Esophagus mucosa (tissue), 1 donor: Measurements from ENCODE around the gene TMEM72. TPM values are rescaled to one million over a fixed set of nuclear protein-coding genes. Genes with fewer than 3 reads are reported as not detected.

Source experiments
- ATAC-seq: fragments of 200-7000 bp; cut with Tn5 transposase; one replicate; pipeline ENCODE4 v1.9.1; 2020
- total RNA-seq: library from RNA; stranded (reverse); gene quantifications from one replicate; pipeline ENCODE4 v1.2.4, GENCODE V29; 2023
- donor health status: DM: yes; HTN: yes; CAD: no.

The TMEM72 gene
- total RNA-seq, 1 donor from 2014 or later: not detected

DNA sequence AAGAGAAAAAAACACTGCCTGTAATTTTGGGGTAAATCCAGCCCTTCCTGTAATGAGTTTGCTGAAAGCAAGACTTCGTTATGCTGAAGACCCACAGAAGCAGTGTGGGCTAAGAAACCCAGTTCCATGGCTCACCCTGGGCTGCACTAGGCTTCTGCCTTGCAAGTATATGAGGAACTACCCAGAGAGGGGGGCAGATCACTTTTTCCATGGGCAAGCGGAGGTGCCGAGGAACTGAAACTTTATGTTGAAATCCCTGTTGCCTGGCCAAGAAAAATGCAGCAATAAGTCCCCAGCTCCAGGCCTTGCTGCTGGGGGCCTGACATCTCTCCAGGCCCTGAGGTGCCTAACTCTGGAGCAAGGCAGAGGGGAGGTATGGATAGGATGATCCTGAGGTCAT is 57.0 kb downstream of the TMEM72 start:
- no peak for ATAC-seq

DNA sequence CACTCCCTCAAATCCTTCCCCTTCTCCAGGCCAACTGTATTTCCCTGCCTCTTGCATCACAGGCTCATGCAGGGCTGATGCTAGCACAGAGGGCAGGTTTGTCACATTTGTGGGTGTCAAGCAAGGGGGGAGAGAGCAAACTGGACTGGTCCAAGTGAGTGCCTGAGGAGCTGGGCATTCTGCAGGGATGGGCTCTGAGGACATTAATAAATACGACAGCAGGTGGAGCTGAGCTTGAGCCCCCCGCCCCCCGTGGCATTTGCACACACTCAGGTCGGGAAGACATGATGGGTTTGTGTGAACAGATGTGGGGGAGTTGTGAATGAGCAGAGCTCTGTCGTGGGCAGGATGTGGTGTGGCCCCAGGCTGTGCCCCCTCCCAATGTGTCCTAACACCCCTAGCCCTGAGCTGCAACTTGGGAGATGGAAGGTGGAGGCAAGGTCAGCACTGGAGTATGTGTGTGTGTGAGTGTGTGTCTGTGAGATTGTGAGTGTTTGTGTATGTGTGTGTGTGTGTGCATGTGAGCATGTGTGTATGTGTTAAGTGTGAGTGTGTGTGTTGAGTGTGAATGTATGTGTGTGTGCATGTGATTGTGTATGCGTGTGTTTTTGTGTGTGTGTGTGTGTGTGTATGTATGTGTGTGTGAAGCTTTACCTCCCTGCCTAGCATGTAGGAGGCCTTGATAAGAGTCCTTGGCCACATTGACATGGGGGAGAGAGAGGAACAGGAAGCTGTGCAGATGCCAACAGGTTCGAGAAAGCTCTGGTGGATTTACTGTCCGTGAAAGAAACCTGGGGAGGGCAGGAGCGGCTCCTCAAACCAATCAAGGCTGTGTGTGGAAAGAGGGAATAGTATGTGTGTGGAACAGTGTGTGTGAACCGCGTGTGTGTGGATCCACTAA is 57.6 kb downstream of the TMEM72 start:
- no peak for ATAC-seq

DNA sequence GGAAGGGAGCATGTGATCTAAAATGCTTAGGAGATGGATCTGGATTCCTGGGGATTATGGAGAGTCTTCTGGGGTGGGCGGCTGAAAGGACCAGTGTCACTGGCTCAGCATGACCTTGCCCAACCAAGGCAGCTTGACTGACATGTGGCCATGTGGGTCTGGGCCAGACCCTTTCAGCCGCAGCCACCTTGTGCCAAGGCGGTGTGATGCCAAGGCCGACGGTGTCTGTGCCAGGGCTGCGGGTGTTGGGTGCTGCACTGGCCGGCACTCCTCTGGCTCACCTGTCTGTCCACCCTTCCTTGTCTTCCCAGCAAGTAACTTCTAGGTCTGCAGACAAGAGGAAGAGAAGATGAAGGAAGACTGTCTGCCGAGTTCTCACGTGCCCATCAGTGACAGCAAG is 58.7 kb downstream of the TMEM72 start:
- no peak for ATAC-seq

DNA sequence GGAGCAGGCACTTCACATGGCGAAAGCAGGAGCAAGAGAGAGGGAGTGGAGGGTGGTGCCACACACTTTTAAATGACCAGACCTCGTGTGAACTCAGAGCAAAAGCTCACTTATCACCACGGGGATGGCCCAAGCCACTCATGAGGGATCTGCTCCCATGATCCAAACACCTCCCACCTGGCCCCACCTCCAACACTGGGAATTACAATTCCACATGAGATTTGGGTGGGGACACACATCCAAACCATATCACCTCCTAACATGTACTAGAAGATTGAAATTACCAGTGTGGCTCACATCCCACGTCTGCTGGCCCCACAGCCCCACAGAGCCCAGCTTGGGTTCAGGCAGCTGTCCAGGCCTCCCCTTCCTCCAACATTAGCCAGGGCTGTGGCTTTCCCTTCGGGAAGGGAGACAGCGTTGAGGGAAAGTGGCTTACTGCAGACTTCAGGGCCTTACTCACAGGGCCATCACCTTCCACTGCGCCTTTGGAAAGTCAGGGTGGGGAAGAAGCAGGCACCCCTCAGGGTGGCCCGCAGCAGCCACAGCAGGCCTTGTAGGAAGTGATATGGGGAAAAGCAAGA is 59.8 kb downstream of the TMEM72 start:
- no peak for ATAC-seq

DNA sequence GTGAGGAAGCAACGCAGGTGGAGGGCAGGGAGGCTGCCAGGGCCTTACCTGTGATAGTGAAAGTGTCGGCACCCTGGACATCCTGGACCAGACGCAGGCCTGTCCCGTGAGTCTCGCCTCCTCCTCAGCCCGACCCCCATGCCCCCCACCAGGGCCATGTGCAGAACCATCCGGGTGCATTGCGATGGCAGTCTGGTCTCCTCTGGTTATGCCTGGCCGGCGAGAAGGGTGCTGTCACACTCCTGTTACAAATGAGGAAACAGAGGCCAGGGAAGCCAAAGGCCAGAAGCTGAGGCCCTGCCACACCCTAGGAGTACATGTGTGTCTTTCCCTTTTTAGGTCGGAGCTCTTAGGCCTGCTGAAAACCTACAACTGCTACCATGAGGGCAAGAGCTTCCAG is 60.3 kb downstream of the TMEM72 start:
- ATAC-seq: no peak

DNA sequence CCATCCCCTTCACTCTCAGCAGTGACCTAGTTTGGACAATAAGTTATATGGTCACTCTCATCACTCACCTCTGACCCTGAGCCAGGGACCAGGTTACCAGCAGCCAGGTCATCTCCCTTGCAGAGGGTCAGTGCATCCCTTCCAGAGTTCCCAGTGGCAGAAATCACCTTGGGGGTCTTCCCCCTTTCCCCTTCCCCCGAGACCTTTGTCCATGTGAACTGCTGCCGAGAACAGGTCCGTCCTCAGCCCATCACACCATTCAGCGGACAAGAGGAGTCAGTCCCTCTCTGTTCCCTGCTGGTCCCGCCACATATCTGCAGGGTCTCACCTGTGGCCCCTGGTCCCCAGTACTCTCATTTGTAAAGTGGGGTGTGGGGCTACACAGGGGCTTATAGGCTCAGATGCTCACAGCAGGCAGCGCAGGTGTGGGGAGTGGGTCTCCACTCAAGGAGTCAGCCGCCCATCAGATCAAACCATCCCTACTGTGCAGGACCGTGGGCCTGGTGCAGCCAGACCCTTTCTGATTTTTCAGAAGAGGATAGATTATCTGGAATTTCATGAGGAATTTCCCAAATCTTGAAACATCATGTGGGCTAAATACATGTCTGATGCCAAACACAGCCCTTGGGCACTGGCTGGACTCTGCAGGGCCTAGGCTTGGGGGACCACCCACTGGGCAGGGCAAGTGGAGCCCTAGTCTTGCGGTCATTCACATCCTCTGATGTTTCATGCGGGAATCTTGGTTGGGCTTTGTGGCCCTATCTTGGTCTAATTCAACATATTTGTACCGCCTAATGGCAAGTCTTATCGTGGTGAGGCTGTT is 61.0 kb downstream of the TMEM72 start:
- ATAC-seq: no peak

DNA sequence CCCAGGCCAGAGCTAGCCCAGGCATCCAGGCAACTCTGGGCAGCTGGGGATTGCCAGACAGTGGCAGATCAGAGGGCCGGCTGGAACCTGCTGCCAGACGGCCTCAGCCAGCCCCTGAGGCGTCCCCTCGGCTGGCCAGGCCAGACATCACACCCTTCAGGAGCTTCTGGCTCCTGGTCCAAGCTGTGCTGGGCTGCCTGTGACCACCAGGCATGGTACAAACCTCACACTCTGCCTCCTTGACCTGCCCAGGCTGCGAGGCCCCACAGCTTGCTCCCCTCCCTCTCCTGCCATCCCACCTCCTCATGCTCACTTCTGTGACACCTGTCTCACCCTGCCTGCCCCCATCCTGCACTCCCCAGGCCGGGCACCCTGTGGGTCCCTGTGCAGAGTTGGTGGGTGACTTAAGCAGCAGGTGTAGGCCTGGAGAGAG is 61.8 kb downstream of the TMEM72 start:
- no peak for ATAC-seq

DNA sequence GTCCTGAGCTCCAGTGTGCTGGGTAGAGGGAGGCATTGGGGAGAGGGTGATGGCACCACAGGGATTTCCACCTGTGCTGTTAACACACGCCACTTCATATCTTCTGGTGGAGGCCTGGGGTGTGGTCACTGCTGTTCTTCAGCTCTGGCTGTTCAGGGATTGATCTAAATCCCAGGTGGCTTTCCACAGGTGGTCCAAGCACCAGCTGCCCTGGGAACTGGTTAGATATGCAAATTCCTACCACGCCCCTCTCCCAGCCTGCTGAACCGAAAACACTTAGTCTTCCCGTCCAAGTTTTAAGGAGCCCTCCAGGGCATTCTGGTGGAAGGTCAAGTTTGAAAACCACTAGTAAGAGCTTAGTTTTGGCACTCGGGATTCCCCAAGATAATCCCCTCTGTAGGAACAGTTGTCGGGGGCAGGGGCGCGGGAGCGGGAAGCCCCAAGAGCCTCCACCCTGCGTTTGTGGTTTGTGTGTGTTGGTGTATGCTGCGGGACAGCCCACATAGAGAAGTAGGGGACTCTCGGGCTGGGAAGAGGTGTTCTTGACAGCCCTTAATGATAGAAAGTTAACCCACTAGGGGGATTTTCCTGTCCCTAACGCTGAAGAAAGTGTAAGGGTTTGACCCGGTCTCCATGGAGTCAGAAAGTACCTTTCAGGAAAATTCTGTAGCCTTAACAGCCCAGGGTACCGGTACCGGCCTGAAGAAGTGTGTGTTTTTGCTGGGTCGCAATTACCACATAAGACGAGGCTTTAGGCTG is 62.4 kb downstream of the TMEM72 start:
- no peak for ATAC-seq

DNA sequence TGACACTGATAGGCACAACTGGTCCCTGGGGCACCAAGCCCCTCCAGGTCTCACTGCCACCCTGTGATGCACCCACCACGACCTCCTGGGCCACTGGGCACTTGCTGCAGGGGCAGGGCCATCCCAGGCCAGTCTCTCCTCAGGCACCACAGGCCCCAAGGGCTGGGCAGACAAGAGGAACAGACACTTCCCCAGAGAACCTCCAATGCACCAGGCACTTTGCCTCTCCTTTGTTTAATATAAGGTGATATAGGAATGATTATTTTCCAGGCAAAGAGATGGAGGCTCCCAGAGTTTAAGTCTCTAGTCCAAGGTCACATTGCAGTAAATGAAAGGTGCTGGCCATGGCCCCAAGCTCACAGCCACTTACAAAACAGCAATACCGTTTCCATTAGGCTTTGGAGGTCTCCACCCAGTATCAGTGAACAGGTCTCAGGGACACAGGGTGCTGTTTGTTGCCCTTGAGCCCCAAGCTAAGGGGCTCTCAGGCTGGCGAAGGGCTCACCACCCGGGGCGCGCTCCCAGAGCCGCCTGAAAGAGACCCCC is 63.0 kb downstream of the TMEM72 start:
- ATAC-seq: no peak

DNA sequence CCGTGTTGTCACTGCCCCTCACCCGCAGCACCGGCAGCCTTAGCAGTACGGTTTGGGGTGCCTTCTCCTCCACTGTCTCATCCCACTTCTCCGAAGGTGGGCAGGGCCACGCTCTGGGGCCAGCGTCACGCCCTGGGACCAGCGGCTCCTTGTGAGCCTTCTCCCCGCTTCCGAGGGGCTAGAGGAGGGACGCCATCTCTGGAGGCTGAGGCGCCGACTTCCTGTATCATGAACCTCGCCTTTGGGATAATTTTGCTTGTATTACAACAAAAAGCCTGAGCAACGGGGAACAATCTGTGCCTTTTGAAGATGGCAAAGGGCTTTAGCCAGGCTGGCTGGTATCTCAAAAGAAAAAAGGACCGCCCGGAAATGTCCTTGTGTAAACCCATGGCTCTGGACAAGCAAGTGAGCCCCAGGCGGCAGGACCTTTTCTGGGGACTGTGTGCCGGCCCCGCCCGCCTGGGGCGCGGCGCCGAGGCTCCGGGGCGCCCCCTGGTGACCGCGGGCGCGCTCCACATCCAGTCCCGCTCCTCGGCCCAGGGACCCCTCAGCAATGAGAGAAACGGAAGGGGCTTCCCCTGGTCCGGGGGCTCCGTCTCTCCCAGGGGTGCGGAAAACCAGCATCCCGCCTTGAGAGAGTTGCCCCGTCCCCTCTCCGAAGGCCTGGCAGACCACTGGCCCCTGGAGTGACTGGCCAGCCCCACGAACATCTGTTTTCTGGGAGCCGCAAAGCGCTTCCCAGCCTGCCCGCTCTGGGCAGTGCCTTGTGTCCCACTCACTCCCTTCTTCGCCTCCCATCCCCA is 63.7 kb downstream of the TMEM72 start:
- peak; percentile 66 for ATAC-seq

DNA sequence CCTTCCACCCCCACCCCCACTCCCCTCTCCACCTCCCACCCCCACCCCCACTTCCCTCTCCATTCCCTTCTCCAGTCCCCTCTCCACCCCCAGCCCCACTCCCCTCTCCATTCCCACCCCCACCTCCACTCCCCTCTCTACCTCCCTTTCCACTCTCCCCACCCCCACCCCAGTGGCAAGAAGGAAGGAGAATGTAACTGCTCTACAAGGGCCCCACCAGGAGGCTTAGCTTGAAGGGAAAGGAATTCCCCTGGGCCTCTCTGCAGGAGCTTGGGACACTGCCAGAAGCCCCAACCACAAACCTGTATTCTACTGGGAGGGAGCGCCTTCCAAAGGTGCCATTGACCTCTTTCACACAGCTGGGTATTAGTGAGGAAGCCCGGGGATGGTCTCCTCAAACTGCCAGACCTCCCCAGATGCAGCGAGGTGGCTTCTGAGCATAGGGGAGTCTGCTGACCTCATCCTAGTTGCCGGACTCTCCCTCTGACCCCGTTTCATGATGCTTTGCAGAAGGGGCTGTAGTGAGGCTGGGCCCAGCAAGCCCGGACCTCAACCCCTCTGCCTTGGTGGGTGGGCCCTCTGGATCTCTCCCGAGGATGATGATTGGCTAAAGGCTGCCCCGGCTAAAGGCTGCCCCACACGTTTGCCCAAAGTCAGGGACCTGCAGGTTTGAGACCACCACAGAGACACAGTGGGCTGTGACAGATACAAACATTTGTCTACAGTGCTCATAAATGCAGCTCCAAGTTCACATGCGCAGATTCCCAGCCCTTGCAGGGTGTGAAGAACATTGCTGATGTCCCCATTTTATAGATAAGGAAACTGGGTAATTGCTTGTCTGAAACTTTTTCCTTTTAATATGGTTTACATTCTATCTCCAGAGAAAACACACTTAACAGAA is 64.5 kb downstream of the TMEM72 start:
- no peak for ATAC-seq

DNA sequence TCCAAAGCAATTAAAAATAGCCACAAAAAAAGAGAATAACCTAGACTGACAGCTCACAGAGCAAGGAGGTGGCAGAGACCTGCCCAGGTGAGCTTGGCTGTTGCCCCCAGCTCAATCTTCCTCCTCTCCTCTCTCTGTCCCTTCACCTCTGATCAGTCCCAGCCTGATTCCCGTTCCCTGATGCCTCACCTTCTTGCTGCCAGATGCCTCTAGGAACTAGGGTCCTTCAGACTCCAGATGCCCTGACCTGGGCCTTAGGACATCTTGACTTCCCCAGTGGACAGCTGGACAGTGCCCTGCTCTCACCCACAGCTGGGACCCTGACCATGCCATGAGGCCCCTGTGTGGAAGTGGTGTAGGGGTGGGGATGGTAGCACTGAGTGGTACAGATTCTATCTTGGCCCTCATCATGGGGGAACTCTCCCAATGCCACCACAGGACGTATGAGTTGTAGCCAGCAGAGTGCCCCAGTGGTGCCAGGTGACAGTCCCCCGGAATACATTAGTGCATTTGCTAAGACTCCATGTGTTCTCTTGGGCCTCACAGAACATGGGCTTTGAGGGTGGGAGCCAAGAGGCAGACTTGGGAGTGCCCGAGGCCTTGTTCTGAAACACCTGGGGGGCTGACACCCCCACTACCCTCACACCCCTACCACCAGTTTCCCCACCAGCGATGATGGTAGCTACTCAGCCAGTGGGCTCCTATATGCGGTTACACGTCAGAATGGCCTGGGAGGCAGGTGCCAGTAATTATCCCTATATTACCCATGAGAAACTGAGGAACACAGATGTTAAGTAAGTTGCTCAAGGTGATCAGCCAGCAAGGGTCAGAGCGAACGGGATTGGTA is 65.4 kb downstream of the TMEM72 start:
- ATAC-seq: no peak

DNA sequence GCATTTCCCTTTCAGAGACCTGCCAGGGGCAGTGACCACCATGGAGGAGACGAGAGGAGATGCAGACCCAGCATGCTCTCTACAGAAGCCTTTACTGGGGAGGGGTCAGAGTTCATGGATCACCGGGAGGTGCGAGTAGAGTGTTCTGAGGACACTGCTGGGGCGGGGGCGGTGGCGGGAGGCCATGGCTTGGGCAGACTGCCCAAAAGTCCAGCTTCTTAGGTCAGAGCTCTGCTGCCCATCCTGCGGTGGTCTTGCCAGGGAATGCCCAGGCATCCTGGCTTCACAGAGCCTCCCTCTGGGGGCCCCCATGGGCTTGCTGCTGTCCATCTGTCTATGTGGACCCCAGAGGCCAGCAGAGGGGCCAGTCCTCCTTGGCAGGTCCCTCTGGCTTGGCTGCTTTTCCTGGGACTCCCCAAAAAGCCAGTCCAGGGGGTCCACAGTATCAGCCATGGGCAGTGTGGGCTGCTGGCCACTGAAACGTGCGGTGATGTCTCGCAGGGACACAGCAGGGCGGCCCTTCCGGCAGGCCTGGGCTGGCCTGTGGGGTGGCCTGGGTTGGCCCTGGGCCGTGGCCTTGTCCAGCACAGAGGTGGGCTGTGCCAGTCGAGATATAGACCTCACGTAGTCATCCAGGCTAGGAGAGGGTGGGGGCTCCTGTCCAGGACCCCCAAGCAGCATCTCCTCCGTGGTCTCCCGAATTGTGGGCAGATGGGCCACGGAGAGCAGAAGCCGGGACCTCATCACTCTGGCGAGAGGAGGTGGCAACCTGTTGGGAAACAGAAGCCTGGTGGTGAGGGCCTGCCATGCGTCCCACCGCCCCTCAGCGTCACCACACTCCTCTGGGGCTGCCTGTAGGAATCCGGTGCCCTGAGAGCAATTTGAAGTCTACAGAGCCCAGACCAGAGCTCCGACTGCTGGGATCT is 66.4 kb downstream of the TMEM72 start:
- no peak for ATAC-seq

DNA sequence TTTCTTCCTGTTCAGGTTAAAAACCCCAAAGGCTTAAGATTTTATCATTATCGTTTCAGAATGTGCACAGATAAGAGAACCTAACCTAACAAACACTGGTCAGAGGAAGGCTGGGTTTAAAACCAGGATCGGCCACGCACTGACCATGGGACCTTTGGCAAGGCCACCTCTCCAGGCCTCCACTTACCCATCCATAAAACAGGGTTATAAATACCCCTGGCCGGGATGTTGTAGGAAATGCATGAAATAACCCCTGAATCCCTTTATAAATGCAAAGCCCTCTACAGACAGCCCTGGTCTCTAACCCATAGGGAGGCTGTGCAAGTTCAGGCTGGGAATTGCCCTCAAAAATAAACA is 67.1 kb downstream of the TMEM72 start:
- ATAC-seq: no peak

DNA sequence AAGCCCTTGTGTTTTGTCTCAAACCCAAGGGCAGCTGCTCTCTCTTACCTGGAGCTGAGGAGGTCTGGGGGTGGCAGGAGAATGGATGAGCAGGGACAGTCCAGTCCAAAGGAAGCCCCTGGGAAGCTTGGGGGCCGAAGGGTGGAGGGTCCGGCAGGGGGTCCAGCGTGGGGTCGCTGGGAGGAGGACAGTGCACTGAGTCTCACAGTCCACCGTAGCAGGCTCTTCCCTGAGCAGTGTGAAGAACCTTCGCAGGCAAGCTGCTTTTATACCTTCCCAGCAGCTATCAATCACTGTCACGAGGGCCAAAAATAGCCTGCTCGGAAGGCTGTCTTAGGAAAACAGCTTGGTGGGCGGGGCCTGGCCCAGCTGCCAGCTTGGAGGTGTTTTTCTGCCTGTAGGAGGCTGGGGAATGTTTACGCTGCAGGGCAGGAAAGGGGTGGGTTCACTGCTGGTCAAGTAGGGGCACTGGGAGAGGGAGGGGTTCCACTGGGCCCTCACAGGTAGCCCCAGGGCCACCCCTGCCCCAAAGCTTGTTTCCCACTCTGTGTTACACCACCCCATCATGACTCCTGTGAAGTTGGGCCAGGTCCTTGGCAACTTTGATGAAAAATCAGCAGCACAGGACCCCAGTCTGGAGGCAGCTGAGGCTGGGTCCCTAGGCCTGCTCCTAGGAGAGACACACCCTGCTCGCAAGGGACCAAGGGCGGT is 67.6 kb downstream of the TMEM72 start, which contains the start of gene DEPP1:
TSS of gene DEPP1 (minus strand) at position 240 of the 711 bp plus-strand sequence. CDS start 779 bp downstream, outside the sequence.
- ATAC-seq: peak; percentile 76

DNA sequence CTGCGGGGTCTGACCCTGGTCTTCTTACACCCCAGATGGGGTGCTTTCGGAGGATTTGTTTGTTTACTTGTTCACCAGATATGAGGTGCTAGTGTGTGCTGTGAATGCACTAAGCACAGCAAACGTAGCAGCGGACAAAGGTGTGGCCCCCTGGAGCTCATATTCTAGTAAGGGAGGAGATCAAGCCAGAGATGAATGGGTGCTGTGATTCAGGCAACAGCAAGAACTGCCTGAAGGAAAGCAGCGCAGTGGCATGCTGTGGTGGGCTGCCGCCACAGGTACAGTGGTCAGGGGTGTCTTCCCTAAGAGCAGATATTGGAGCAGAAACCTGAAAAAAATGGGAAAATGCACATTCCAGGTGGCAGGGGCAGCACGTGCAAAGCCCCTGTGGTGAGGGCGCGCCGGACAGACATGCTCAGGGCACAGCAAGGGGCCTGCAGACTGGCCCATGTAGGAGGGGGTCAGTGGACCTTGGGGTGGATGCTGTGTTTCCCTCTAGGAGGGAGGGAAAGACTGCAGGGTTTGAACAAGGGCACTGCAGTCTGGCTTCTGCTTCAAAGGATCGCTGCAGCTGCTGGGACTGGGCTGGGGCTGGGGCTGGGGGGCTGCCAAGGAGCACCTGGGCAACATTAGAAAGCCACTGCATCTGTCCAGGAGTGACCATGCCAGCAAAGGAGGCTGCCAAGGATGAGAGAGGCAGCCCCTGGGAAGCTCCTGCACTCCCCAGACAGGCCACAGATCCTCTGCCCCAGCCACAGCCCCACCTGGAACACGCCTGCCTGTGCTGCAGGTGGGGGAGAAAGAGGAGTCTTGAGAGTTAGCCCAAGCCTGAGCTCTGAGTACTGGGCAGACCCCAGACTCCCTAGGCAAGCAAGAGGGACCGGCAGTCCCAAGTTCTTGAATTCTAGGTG is 68.4 kb downstream of the TMEM72 start:
- no peak for ATAC-seq
